ENCODE results near the gene TM9SF3.
A peak's percentile ranks its signal among the peaks of the same experiment; 100 is the strongest.
"Not testable (repeated sequence)": the region's sequence is repeated elsewhere in the genome, so short reads cannot be mapped to it uniquely, and the experiment has no call there.

Gene TM9SF3

GRCh38 chr10:96565774-96566173 lies 21.0 kb downstream of the TM9SF3 start:
- DNase-seq (ENCODE audit: low read depth), result no peak

GRCh38 chr10:96560966-96561887 lies 25.6 kb downstream of the TM9SF3 start:
- no peak for DNase-seq (ENCODE audit: low read depth)

GRCh38 chr10:96560489-96560888 lies 26.3 kb downstream of the TM9SF3 start:
- no peak for DNase-seq (ENCODE audit: low read depth)

GRCh38 chr10:96556003-96556402 lies 30.8 kb downstream of the TM9SF3 start:
- no peak for DNase-seq (ENCODE audit: low read depth)

GRCh38 chr10:96555330-96555729 lies 31.5 kb downstream of the TM9SF3 start:
- no peak for DNase-seq (ENCODE audit: low read depth)

- no peak for DNase-seq (ENCODE audit: low read depth)
Observed at GRCh38 chr10:96548589-96548988, 38.2 kb downstream of the TM9SF3 start.

DNA sequence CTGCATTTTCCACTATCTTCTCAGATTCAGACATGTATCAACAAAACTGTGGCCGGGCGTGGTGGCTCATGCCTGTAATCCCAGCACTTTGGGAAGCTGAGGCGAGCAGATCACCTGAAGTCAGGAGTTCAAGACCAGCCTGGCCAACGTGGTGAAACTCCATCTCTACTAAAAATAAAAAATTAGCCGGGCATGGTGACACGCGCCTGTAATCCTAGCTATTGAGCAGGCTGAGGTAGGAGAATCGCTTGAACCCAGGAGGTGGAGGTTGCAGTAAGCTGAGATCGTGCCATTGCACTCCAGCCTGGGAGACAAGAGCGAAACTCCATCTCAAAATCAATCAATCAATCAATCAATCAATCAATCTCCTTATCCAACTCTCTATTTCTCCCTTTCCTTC lies 41.3 kb downstream of the TM9SF3 start:
- DNase-seq (ENCODE audit: low read depth), result not testable (repeated sequence)

DNA sequence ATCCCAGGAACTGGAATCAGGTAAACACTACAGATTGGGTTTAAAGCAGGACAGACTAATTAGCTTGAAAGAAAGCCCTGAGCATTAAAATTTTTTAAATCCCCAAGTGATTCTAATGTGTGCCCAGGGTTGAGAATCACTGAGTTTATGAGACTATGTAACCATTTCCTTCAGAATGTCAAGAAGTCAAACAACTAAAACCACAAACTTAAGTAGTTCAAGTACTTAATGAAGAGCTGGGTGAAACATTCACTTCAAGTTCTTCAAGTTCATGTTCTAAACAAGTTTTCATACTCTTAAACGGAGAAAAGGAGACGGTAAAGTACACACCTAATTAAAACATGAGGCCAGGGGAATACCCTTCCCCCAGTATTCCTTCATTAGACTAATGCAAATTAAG lies 44.9 kb downstream of the TM9SF3 start:
- no peak for DNase-seq (ENCODE audit: low read depth)

- no peak for DNase-seq (ENCODE audit: low read depth)
Observed at GRCh38 chr10:96540240-96540639, 46.6 kb downstream of the TM9SF3 start.

DNA sequence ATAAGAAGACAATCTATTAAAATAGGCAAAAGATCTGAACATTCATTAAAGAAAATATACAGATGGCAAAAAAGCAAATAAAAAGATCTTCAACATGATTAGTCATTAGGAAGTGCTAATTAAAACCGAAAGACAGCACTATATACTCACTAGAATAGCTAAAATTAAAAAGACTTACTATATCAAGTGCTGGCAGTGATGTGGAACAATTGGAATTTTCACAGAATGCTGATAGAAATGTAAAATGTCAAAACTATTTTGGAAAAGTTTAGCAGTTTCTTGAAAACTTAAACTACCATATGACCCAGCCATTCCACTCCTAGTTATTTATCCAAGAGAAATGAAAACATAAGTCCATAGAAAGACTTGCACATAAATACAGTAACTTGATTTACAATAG lies 48.1 kb downstream of the TM9SF3 start:
- no peak for DNase-seq (ENCODE audit: low read depth)

DNA sequence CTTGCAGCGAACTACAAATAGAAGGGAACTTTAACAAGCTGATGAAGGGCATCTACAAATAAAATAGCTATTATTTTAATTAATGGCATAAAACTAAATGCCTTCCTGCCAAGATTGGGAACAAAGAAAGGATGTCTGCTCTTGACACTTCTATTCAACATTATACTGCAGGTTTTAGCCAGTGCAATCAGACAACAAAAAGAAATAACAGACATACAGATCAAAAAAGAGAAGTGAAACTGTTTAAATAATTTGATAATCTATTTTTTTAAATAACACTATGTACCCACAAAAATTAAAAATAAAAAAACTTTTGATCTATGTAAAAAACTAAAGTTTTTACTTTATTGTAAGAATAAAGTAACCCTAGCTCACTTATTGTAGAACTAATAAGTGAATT lies 50.7 kb downstream of the TM9SF3 start:
- DNase-seq (ENCODE audit: low read depth), result no peak

DNA sequence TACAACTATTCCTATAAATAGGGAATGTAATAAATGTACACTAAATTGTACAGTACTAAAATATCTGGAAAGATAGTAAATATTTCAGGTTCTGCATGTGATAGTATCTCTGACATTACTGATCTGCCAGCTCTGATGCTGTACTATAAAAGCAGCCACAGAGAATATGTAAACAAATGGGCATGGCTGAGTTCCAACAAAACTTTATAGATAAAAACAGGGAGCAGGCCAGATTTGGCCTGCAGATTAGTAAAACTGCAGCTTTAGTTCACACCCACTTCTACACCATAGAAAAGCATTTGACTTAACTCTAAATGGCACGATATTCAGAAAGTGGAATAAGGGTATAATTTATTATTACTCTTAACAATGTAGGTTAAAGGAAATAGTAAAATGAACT lies 54.3 kb downstream of the TM9SF3 start:
- DNase-seq (ENCODE audit: low read depth), result no peak

GRCh38 chr10:96529634-96530279 lies 57.1 kb downstream of the TM9SF3 start:
- DNase-seq (ENCODE audit: low read depth), result no peak

DNA sequence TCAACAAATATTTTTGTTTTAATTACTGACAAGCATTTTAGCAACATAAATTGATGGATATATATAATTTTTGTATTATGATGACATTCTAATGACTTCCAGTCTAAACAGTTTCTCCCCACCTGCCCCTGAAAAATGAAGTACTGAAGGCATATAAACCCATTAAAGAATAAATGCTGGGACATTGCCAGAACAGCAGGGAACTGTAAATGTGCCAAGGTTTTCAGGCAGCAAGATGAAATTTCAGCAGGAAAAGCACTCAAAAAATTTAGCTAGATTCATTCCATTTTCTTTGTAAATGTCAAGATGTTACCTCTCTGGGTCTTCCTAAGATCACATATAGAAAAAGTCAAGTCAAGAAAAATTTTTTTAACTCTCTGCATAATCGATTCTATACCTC lies 62.1 kb downstream of the TM9SF3 start:
- no peak for DNase-seq (ENCODE audit: low read depth)

DNA sequence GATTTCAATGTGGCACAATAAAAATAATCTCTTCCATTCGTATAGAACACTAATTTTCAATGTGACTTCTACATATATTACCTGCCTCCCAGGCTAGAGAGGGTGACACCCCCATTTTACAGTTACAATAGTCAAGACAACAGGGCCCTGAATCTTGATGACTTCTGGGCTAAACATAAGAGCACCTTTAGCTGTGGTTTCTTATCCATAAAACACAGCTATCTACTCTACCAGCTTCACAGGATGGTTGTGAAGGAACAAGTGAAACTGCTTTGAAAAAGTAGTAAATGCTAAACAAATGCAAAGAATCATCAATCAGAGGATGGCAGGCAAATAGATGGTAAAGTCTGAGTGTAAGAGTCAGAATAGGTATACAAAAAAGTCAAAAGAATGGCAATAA lies 69.5 kb downstream of the TM9SF3 start:
- no peak for DNase-seq (ENCODE audit: low read depth)

DNA sequence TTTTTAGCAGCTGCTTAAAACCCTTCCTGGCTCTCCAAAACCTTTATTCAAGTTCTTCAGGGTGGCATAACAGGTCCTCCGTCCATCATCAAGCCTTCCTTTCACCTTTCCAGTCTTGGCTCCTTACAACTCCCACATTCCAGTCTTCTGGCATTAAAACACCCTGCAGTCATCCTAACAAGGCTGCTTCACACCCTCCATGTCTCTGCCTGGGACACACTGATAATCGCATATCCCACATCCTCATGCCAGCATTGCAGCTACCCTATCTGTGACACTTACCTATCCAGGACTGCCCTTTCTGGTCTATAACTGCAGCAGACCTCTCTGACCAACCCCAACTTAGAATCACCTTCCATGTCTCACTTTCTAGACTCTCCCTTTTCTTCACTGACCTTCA lies 70.5 kb downstream of the TM9SF3 start:
- no peak for DNase-seq (ENCODE audit: low read depth)

DNA sequence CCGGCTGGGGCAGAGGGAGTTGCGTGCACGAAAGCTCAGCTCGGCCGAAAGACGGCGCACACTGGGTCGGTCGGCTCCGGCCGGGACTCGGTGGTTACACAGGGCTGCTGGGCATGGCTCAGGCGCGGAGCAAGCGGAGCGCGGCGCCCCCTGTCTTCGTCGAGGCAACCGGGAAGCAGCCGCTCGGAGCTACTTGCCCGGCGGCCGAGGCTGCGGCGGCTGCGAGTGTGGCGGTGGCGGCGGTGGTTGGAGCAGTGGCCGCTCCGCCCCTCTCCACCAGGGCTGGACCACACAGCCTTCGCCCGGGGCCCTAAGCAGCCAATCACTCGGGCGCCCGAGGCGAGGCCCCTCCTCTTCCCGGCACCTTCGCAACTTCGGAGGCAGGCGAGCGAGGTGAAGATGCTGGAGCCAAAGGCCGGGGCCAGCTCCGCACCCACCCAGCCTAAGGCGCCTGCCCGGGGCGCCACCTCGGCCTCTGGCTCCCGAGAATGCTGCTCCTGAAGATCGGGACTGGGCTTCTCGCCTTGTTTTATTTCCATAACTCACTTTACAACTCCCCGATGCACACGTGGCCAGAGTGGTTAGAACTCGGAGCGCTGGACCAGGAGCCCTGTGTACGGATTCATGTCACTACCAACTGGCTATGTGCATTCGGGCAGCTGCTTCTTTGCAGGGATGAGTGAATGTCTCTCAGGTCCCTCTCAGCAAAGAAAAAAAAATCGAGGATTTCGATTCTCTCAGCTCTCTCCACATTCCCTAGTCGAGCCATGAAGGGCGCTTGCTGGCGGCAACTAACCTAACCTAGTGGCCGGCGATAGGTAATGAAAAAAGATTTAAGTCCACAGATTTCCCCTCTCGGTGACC lies 72.9 kb downstream of the TM9SF3 start, which contains the start of gene TLL2:
TSS of gene TLL2 (minus strand) at position 229 of the 864 bp plus-strand sequence. CDS start 241 bp downstream, outside the sequence.
- peak; percentile 61 for DNase-seq (ENCODE audit: low read depth)

- no peak for DNase-seq (ENCODE audit: low read depth)
Observed at GRCh38 chr10:96513305-96513697, 73.5 kb downstream of the TM9SF3 start.

- no peak for DNase-seq (ENCODE audit: low read depth)
Observed at GRCh38 chr10:96512524-96513304, 74.1 kb downstream of the TM9SF3 start.

DNA sequence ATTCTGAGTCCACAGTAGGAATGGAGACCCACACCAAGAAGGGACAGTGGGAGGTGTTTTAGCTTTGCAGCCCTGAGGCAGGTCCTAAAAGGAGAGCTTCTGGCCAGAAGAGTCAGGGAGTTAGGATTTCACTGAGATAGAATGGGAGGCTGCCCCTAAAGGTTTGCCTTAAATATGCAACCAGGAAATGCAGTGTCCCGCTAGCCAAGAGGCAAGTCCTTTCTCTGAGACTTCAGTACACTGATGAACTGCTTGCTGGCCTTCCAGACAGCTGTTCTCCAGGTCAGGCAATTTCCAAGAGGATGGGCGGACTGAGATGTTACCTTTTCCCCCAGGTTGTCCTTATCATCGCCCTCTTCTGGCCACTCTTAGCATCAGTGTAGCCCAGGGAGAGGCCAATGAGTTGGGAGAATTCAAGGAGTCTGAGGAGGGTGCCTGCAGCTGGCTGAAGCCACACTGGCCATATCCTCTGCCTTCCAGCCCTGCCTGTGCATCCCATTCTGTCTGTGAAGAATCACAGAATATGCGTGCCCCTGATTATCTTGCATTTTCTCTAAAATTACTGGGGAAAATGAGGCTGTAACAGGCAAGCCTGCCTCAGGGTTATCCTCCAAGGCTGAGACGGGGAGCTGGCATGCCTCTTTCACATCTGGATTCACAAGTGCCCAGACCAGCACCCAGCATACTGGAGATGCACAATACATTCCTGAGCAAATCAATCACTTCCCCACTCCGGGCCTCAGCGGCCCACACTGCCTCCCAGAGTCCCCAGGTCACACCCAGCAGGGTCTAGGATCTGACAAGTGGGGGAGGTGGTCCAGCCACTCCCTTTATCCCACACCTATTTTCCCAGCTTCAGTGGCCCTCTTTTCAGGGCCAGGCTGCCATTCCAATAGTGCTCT lies 75.5 kb downstream of the TM9SF3 start:
- DNase-seq (ENCODE audit: low read depth), result no peak

Measured in fibroblast of the conjunctiva (primary cell).